GM18505 (cell line): Measurements from ENCODE around the gene SAMHD1.
"Not testable (repeated sequence)": the region's sequence is repeated elsewhere in the genome, so short reads cannot be mapped to it uniquely, and the experiment has no call there.

Experiments used
- ATAC-seq: cut with Tn5 transposase; IDR thresholded peaks from one replicate; pipeline ENCODE4 v1.9.1; 2021; ENCODE audit not compliant: unreplicated experiment
- POLR2A ChIP-seq: IDR thresholded peaks from 4 replicates; pipeline ENCODE4 v1.6.1; 2011; ENCODE audit warnings: borderline replicate concordance; ENCODE audit not compliant: insufficient read depth, insufficient read length; ENCODE audit errors: extremely low read depth

SAMHD1 gene

DNA sequence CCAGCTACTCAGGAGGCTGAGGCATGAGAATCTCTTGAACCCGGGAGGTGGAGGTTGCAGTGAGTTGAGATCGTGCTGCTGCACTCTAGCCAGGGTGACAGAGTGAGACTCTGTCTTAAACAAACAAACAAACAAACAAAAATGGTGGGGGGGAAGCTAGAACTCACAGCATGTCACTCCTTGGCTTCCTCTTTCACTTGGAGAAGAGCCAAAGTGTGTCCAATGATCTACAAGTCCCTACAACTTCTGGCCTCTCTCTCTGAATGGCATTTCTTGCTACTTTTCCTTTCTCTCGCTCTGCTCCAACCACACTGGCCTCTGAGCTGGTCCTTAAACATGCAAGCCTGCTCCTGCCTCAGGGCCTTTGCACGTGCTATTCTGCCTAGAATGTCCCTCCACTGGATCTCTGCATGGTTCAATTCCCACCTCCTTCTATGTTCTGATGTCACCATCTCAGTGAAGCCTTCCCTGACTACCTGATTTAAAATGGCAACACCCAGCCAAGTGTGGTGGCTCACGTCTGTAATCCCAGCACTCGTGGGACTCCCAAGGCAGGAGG lies 67.5 kb downstream of the SAMHD1 start:
- ATAC-seq: no peak
- no peak for TF ChIP-seq POLR2A

DNA sequence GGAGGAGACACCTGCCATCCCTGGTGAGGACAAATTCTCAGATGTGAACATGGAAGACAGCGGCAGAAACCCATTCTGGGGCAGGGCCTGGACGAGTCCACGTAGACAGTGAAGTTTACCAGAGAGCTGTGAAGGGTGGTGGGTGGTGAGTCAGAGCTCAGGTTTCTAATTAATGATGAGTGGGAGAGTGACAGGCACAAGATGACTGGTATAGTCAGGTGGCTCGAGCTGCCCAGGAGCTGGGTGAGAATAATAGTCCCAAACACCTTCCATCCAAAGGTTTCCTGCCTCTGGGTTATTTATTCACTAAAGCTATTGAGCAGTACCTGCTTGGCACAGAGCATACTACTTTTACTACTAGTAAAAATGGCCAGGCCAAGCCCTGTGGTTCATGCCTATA lies 69.6 kb downstream of the SAMHD1 start:
- no peak for TF ChIP-seq POLR2A

DNA sequence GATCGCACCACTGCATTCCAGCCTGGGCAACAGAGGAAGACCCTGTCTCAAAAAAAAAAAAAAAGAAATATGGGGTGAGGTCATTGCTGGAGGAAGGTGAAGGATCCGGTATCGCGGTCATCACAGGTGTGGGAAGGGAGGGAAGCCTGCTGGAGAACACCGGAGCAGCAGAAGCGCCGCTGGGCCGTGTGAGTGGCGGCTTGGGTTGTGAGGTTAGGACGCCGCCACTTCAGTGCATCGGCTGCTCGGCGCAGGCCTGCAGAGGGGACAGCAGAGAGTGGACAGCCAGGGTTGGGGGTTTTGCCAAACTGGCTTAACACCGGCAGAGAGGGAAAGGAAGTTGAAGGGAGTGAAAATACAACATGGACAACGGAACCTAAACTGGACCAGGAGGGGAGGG lies 70.2 kb downstream of the SAMHD1 start:
- TF ChIP-seq POLR2A: no peak
- ATAC-seq: no peak

More for the DNA sequence above, 69.6 kb downstream of the SAMHD1 start:
- no peak for ATAC-seq

DNA sequence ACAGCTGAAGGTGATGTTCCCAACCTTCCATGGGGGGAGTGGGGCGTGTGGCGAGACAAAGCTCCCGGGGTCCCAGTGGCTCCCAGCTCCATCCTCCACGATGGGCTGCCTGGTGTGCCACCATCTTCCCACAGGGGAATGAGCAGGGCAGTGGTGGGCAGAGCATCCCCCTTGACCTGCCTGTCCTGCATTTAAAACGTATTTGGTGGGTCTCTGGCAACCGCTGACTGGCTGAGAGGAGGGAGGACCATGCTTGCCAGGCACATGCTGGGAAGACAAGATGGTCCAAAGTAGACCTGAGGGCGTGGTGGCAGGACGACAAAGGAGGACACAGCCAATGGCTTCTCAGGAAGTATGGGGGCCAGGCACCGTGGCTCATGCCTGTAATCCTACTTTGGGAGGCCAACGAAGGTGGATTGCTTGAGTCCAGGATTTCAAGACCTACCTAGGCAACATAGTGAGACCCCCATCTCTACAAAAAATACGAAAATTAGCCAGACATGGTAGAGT lies 70.7 kb downstream of the SAMHD1 start:
- ATAC-seq: no peak
- TF ChIP-seq POLR2A: no peak

DNA sequence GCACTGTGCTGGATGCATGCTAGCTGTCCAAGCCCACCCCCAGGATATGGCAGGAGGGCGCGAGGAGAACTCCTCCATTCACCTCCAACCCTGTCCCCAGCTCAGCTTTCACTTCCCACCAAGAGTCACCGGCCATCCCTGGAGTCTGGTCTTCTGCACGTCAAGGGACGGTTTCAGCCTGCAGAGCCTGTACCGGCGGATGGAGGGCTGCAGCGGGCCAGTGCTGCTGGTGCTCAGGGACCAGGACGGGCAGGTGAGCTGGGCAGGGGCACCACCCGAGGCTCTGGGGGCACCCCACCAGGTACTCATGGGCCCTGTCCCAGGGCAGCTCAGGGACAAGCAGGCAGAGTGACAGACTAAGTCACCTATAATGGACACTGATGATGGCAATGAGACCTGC lies 72.6 kb downstream of the SAMHD1 start:
- ATAC-seq: no peak

DNA sequence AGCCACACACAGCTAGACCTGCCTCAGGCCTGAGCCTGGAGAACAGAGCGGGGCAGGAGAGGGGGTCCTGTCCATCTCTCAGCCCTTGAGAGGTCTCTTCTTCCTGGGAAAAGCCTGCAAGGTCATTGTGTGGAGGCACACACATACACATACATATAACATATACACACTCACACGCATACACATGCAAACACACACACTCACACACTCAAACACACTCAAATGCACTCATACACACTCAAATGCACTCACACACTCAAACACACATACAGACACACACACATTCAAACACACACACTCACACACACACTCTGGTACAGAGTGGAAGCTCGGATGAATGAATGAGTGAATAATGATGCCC lies 75.1 kb downstream of the SAMHD1 start:
- no peak for TF ChIP-seq POLR2A
- ATAC-seq: no peak

More for the DNA sequence above, 72.6 kb downstream of the SAMHD1 start:
- TF ChIP-seq POLR2A: no peak

DNA sequence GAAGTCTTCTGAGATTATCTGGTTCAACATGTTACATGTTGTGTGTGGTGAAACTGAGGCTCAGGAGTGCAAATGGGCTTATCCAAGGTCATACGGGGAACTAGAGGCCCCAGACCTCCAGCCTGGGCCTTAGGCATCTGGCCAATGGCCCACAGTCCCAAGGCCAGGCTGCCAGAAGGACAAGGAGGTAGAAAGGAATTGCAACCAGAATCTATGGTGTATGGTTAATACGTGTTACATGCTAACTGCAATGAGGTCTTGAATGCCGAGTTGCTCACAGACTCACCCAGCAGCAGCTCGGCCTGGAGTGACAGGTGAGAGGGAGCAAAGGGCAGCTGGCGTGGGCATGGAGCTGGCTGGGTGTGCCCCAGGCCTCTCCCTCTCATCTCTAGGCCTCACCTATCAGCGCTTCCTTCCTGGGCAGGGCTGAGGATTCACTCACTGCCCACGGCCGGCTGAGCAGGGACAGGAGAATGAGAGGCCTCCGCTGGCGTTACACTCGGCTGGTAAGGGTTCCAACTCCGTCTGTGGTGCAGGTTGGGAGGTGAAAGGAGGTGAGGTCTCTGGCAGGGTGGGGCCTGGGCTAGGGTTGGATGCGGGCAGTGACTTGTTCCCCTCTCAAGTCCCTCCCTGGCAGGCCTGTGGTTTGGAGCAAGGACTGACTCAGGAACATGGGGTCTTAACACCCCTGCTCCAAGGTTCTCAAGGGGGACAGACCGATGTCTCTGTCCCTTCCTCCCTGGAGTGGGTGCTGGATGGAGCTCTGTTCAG lies 75.6 kb downstream of the SAMHD1 start, which contains the start of gene TLDC2:
Gene TLDC2 (plus strand): TSS at position 437 of the 771 bp plus-strand sequence. CDS start 37 bp downstream, at position 474.
- no peak for ATAC-seq
- peak; percentile 24 for TF ChIP-seq POLR2A

DNA sequence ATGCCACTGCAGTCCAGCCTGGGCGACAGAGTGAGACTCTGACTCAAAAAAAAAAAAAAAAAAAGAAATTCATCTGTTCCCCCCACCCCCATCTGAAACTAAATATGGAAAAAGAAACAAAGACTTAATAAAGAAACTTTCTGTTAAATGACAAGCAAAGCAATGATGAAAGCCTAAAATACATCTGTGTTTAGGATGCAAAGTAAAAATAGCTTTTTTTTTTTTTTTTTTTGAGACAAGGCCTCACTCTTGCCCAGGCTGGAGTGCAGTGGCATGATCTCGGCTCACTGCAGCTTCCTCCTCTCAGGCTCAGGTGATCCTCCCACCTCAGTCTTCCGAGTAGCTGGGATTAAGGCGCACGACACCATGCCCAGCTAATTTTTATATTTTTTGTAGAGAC lies 76.4 kb downstream of the SAMHD1 start:
- ATAC-seq: not testable (repeated sequence)

DNA sequence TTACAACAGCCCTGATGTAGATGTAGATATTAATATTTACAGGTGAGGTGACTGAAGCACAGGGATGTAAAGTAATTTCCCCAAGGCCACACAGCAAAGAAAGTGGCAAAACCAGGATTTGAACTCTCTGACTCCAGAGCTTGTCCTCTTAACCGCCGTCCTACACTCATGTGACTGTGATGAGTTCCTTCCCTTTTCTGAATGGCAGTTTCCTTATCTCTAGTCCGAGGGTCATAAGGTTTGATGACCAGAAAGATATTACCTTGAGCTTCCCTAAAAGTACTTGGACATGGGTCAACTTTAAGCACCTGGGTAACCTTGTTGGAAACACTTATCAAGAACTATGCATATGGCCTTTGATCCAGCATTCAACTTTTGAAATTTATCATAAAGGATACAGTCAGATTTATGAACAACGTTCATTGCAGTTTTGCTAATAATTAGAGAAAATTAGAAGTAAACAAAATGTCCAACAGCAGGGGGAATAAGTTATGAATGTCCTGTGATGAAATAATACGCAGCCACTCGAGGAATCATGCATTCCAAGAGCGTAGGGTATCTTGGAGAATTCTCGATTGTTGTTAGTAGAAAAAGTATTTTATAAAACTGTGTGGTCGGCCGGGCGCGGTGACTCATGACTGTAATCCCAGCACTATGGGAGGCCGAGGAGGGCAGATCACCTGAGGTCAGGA lies 77.9 kb downstream of the SAMHD1 start:
- TF ChIP-seq POLR2A: no peak

DNA sequence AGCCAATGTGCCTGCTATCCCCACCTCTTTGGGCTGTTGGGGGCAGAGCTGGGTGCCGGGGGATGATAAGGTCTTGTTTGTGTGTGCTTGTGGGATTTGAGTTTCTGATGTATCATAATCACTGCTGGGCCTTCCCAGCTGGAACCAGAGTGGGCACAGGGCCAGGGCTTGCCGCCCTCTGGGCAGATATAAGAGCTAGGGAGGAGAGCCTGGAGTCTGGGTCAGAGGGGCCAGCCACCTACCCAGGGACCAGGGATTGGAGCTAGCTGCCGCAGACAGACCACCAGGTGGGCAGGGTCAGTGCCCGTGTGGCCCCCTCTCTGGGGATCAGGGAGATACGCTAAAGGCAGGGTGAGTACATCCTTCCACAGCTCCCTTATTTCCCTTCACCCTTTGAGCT lies 78.7 kb downstream of the SAMHD1 start:
- no peak for TF ChIP-seq POLR2A
- no peak for ATAC-seq

More for the DNA sequence above, 77.9 kb downstream of the SAMHD1 start:
- no peak for ATAC-seq

DNA sequence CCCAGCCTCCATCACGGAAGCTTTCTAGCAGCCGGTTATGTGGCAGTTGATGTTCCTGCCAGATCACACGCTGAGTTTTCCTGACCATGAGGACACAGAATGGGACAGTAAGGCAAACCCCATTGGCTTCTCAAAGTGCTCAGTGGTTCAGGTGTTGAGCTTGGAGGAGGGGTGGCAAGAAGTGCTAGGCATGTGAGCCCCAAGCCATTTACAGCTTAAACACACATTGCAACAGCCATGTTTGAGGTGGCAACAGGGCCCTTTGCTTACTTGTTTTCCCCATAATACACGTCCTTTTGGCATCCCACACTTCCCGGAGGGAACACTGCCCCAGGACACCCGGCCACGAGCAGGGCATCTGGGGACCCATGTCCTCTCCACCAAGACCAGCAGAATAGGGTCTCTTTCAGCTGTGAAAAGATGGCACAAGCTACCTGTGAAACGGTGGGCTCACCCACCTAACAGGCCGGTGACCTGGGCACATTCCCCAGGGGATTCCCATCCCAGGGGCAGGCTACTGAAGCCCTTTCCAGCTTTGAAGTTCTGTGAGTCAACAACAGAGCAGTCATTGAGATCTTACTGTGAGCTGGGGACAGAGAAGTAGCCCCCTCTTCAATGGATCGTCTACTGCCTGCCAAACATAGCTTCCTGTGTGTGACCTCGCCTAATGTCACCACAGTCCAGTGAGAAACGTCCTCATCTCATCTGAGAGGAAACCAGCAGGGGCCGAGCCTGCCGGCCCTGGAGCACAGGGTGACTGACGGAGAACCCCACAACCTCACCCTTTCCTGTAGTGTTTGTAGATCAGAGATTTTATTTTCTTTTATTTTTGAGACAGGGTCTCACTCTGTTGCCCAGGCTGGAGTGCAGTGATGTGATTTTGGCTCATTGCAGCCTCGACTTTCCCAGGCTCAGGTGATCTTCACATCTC lies 79.6 kb downstream of the SAMHD1 start:
- no peak for ATAC-seq
- TF ChIP-seq POLR2A: no peak

DNA sequence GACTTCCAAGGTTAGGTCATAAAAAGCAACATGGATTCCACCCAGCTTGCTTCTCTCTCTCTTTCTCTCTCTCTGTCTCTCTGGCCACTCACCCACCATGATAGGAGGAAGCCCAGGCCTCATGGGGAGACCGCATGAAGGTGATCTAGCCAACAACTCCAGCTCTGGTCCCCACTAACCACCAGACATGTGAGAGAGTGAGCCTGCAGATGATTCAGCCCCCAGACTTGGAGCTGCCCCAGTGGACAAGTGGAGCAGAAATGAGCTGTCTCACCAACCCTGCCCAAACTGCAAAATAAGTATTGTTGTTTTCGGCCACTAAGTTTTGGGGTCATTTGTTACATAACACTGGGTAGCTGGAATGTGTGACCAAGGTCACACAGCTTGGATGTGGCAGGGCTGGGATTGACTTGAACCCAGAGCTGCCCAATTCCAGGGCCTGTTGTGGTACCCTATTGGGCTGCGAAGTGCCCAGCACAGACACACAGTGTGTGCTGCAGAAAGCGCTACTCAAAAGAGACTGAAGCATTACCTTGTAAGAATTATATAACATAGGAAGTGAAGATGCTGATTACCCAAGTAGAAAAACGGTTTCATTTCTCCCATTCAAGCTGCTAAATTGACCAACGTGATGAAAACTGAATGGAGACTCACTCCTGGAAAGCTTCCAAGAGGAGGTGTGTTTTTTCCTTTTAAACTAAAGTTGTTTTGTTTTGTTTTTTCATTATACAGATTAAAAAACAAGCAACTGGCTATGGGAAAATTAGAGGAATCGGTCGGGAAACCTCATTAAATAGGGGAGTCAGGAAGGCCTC lies 84.6 kb downstream of the SAMHD1 start:
- ATAC-seq: no peak
- peak; percentile 18 for TF ChIP-seq POLR2A

DNA sequence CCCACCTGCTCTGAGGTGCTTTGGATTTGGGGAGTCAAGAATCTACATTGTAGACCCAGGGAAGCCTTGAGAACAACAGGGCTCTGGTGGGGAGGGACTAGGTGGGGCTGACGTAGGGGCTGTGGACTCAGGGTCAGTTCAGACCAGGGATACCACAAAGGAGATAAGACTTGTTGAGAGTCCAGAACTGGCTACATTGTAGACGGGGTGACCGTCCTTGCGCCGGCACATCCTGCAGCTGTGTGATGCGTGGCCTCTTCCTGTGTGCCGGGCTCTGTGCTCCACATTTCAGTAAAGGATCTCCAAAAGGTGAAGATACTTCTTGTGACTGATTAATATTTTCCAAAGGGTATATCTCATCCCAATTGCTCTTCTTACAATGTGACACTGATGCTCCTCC lies 85.3 kb downstream of the SAMHD1 start:
- TF ChIP-seq POLR2A: no peak
- no peak for ATAC-seq

DNA sequence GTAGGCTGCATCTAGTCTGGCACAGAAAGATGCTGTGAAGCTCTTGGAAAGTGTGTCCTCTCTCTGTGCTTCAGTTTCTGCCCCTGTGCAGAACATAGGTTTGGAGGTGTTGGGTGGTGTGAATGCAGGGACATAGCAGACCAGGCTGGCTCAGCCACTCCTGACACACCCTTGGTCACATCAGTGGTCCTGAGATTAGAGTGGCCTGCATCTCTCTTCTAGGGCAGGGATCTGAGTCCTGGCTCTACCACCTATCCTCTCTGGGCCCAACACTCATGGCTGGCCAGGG lies 85.7 kb downstream of the SAMHD1 start:
- TF ChIP-seq POLR2A: no peak
- ATAC-seq: no peak
